ENCODE measurements around the gene MARCHF4. TPM values are rescaled to one million over a fixed set of nuclear protein-coding genes. Genes with fewer than 3 reads are reported as not detected.

The MARCHF4 gene
- total RNA-seq, 1 experiment from 2014 or later = 1.9 TPM

DNA sequence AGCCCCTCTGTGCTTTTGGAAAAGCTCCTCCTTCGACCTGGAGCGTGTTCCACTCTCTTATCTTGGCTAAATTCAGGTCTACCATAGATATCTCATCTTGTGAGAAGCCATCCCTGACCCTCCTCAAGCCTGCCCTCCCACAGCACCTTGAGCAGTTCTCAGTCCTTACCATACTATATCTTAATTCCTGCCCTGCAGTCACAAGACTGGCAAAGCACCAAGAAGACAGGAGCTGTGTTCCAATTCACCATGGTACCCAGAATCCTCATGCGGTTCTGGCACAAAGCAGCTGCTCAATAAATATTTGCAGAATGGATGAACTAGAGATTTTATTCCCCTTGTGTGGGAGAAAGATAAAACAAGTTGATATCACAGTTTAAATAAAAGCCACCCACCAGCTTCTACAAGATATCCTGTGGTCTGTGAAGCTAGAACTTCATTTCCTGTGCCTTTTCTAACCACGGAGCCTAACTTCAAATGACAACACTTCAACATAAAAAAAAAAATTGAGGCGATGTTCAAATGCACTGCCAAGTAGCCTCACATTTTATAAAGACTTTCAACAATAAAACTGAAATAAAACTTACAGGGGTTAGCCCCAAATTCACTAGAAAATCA lies 19.5 kb downstream of the MARCHF4 start:
- ATAC-seq (no peak), DNase-seq (no peak)
- intact Hi-C loops (cut with micrococcal nuclease) = no loop called here
- Histone ChIP-seq H3K27me3 (ENCODE audit: low read length) (no peaks in the 10 kb centered on the region), H3K4me1 (ENCODE audit: insufficient read depth, low read length) (peaks cover 20% of the 10 kb centered on the region), H3F3A (ENCODE audit: low read length, unreplicated experiment) (no peaks in the 10 kb centered on the region), H3K9ac (ENCODE audit: low read length) (no peak overlapping the region), H3K27ac (ENCODE audit: low read length) (no peak overlapping the region), H3K4me3 (ENCODE audit: low read length) (no peak overlapping the region), H3K4me2 (ENCODE audit: low read length) (no peak overlapping the region), H2AFZ (ENCODE audit: low read length) (no peak overlapping the region), H3K79me2 (ENCODE audit: low read length) (no peaks in the 10 kb centered on the region), H3K36me3 (ENCODE audit: low read depth, low read length) (no peaks in the 10 kb centered on the region), H4K20me1 (ENCODE audit: low read length) (no peaks in the 10 kb centered on the region), H3K9me2 (replicated peaks; ENCODE audit: low read length) (no peaks in the 10 kb centered on the region), H3K9me3 (ENCODE audit: low read length) (no peaks in the 10 kb centered on the region)
- no peak for TF ChIP-seq EZH2 (IDR thresholded peaks at IDR 0.05; ENCODE audit: low read length, unreplicated experiment)
- no peak for TF ChIP-seq EZH2phosphoT487 (IDR thresholded peaks at IDR 0.05; ENCODE audit: borderline replicate concordance, low read length)
- TF ChIP-seq, protein P1, sequence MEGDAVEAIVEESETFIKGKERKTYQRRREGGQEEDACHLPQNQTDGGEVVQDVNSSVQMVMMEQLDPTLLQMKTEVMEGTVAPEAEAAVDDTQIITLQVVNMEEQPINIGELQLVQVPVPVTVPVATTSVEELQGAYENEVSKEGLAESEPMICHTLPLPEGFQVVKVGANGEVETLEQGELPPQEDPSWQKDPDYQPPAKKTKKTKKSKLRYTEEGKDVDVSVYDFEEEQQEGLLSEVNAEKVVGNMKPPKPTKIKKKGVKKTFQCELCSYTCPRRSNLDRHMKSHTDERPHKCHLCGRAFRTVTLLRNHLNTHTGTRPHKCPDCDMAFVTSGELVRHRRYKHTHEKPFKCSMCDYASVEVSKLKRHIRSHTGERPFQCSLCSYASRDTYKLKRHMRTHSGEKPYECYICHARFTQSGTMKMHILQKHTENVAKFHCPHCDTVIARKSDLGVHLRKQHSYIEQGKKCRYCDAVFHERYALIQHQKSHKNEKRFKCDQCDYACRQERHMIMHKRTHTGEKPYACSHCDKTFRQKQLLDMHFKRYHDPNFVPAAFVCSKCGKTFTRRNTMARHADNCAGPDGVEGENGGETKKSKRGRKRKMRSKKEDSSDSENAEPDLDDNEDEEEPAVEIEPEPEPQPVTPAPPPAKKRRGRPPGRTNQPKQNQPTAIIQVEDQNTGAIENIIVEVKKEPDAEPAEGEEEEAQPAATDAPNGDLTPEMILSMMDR (conservative IDR thresholded peaks at IDR 0.05; ENCODE audit: low read depth, low read length) = no peak
- BruUV-seq (replicated peaks) = no TSS peak
- ChIA-PET POLR2A (ENCODE audit: unreplicated experiment) (no interaction called here), CTCF (no interaction called here)

DNA sequence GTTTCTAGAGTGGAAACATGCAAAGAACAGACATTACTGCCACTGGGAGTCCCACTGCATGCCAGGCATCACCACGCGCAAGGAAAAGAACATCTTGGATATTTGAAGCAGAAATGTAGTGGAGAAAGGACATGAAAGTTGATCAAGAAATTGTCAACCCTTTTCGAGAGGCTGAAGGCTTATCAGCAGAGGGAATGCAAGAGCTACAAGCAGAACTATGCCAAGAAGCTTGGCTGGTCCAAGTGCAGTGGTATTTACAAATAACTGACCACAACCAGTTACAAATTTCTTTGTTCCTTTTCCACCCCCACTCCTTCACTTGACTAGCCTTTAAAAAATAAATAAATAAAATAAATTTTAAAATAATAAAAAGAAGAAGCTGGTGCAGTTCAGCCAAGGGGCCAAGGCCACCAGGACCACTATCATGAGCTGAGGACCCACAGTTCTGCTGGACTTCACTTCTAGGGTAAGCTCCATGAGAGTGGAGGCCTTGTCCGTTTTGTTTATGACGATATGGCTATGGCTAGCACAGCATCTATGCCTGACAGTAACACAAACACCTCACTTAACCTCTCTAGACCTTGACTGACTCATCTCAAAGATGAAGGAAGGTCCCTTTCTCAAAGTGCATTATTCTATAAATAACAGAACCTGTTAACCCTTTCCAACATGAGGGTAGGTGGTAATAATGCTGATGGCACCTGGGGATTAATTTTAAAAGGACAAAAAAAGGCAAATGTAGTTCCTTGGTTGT lies 20.9 kb downstream of the MARCHF4 start:
- Histone ChIP-seq H3K4me1 (ENCODE audit: insufficient read depth, low read length) (peaks cover 20% of the 10 kb centered on the region), H3K79me2 (ENCODE audit: low read length) (no peaks in the 10 kb centered on the region)
- CTCF ChIA-PET = no interaction called here

More for the DNA sequence above, 20.9 kb downstream of the MARCHF4 start:
- Histone ChIP-seq H3K27ac (ENCODE audit: low read length) (no peak overlapping the region), H4K20me1 (ENCODE audit: low read length) (no peaks in the 10 kb centered on the region), H3K9me3 (ENCODE audit: low read length) (no peaks in the 10 kb centered on the region), H3F3A (ENCODE audit: low read length, unreplicated experiment) (no peaks in the 10 kb centered on the region), H3K4me2 (ENCODE audit: low read length) (no peak overlapping the region), H3K9ac (ENCODE audit: low read length) (no peak overlapping the region), H3K36me3 (ENCODE audit: low read depth, low read length) (no peaks in the 10 kb centered on the region), H3K27me3 (ENCODE audit: low read length) (no peaks in the 10 kb centered on the region), H3K4me3 (ENCODE audit: low read length) (no peak overlapping the region), H3K9me2 (replicated peaks; ENCODE audit: low read length) (no peaks in the 10 kb centered on the region), H2AFZ (ENCODE audit: low read length) (no peak overlapping the region)
- TF ChIP-seq EZH2phosphoT487 (IDR thresholded peaks at IDR 0.05; ENCODE audit: borderline replicate concordance, low read length) = no peak
- TF ChIP-seq EZH2 (IDR thresholded peaks at IDR 0.05; ENCODE audit: low read length, unreplicated experiment) = no peak
- TF ChIP-seq, protein P1 (conservative IDR thresholded peaks at IDR 0.05; ENCODE audit: low read depth, low read length) = no peak
- no TSS peak for BruUV-seq (replicated peaks)
- POLR2A ChIA-PET (ENCODE audit: unreplicated experiment) = no interaction called here
- ATAC-seq = no peak
- DNase-seq = no peak
- intact Hi-C loops (cut with micrococcal nuclease) = no loop called here

Data from PC-3 (cell line).